ENCODE data around the gene CABLES1.

- TF ChIP-seq, protein P1, sequence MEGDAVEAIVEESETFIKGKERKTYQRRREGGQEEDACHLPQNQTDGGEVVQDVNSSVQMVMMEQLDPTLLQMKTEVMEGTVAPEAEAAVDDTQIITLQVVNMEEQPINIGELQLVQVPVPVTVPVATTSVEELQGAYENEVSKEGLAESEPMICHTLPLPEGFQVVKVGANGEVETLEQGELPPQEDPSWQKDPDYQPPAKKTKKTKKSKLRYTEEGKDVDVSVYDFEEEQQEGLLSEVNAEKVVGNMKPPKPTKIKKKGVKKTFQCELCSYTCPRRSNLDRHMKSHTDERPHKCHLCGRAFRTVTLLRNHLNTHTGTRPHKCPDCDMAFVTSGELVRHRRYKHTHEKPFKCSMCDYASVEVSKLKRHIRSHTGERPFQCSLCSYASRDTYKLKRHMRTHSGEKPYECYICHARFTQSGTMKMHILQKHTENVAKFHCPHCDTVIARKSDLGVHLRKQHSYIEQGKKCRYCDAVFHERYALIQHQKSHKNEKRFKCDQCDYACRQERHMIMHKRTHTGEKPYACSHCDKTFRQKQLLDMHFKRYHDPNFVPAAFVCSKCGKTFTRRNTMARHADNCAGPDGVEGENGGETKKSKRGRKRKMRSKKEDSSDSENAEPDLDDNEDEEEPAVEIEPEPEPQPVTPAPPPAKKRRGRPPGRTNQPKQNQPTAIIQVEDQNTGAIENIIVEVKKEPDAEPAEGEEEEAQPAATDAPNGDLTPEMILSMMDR (IDR thresholded peaks at IDR 0.05) = no peak
- TF ChIP-seq POLR2A (IDR thresholded peaks at IDR 0.05) = no peak
These were observed 27.2 kb downstream of the CABLES1 start for GRCh38 chr18:23162473-23162872.

Measured in thyroid gland (tissue), 4 donors.